ENCODE results near the gene POM121L2.
"Not testable (repeated sequence)": the region's sequence is repeated elsewhere in the genome, so short reads cannot be mapped to it uniquely, and the experiment has no call there.

The POM121L2 gene

DNA sequence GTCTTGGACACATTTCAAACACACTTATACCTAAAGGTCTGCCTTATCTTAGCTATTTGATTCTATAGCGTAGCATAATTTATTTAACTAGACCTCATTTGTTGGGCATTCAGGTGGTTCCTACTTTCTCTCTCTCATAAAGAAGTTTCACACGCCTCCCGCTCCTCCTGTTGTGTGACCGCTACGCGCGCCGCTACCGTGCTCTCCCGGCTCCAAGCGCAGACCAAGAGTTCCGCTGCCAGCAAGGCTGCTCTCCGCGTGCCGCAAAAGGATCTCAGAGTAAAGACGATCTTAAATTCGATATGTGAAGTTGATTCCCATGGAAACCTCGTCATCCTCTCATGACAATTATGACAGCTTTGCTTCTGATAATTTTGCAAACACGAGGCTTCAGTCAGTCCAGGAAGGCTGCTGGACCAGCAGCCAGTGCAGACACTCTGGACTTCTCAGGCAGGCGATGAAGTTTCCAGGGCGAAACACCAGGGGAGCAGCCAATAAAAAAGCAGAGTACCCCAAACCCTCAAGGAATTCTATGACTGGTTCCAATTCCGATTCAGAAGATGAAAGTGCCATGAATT is 44.1 kb downstream of the POM121L2 start:
- no peak overlapping the region for H4K91ac ChIP-seq (ENCODE audit: low read depth, low read length, poor library complexity)
- H3K79me1 ChIP-seq (ENCODE audit: low read depth, low read length) = no peaks in the 10 kb centered on the region
- H2AK5ac ChIP-seq (ENCODE audit: low read depth, low read length) = no peak overlapping the region
- peak overlapping the region; percentile 17 for H2BK15ac ChIP-seq (ENCODE audit: low read length)
- peak overlapping the region in 1 of 2 donors; percentile 2 for H3K4me3 ChIP-seq (ENCODE audit: low read length in 2 of 2)
- H2BK5ac ChIP-seq (ENCODE audit: low read length) = no peak overlapping the region
- H2BK12ac ChIP-seq (ENCODE audit: low read length) = no peak overlapping the region
- H3K27me3 ChIP-seq (ENCODE audit: control insufficient read depth in 3 of 3, insufficient read depth in 3 of 3, low read depth in 1 of 3, low read length in 3 of 3) = peaks cover 0 to 11% (median 0%) of the 10 kb centered on the region in 3 experiments
- H3K9me3 ChIP-seq (replicated peaks in 1 of 2; ENCODE audit: control insufficient read depth in 2 of 2, insufficient read depth in 1 of 2, low read depth in 1 of 2, low read length in 2 of 2) = no peaks in the 10 kb centered on the region
- no peak overlapping the region for H3K14ac ChIP-seq (ENCODE audit: low read length)
- H3K18ac ChIP-seq (ENCODE audit: low read length) = no peak overlapping the region
- WGBS, 2 donors (ENCODE audit: extremely low coverage in 2 of 2, insufficient read length in 2 of 2, insufficient replicate concordance in 1 of 2) = no CpG with 5 or more reads among the region's 22 CpGs
- H3K9ac ChIP-seq (ENCODE audit: low read depth, low read length, poor library complexity) = no peak overlapping the region
- H3K27ac ChIP-seq (replicated peaks; ENCODE audit: low read length) = no peak overlapping the region
- H3K23ac ChIP-seq (ENCODE audit: low read depth, low read length, poor library complexity) = no peak overlapping the region
- no peak overlapping the region for H3K4ac ChIP-seq (ENCODE audit: low read length)
- no peak overlapping the region for H2BK120ac ChIP-seq (ENCODE audit: low read depth, low read length)
- no peak overlapping the region for H4K8ac ChIP-seq (ENCODE audit: low read depth, low read length)
- peak overlapping the region; percentile 40 for H2AFZ ChIP-seq (ENCODE audit: low read length)
- peak overlapping the region; percentile 31 for H3K4me2 ChIP-seq (ENCODE audit: insufficient read depth, low read length, poor library complexity, severe bottlenecking)
- no peaks in the 10 kb centered on the region for H3K36me3 ChIP-seq (replicated peaks in 1 of 2; ENCODE audit: control insufficient read depth in 2 of 2, insufficient read depth in 2 of 2, low read length in 2 of 2)
- DNase-seq (ENCODE audit: low spot score) = no peak
- peaks cover 0 to 4% of the 10 kb centered on the region in 2 donors for H3K4me1 ChIP-seq (ENCODE audit: control insufficient read depth in 2 of 2, insufficient read depth in 1 of 2, low read depth in 1 of 2, low read length in 2 of 2)

DNA sequence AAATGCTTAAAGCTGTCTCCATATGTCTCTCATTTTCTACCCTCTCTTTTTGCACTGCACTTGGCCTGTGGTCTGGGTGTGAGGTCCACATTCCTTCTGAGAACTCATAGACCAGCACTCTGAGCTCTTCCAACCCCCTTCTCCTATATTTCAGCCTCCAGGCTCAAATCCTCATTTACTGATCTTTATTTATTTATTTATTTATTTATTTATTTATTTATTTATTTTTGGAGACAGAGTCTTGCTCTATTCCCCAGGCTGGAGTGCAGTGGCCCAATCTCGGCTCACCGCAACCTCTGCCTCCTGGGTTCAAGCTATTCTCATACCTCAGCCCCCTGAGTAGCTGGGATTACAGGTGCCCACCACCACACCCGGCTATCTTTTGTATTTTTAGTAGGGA is 45.1 kb downstream of the POM121L2 start:
- H3K27me3 ChIP-seq (ENCODE audit: control insufficient read depth in 3 of 3, insufficient read depth in 3 of 3, low read depth in 1 of 3, low read length in 3 of 3) = peaks cover 0 to 11% (median 0%) of the 10 kb centered on the region in 3 experiments
- WGBS, 2 donors (ENCODE audit: extremely low coverage in 2 of 2, insufficient read length in 2 of 2, insufficient replicate concordance in 1 of 2) = no CpG with 5 or more reads among the region's 3 CpGs
- not testable (repeated sequence) for H3K36me3 ChIP-seq (replicated peaks in 1 of 2; ENCODE audit: control insufficient read depth in 2 of 2, insufficient read depth in 2 of 2, low read length in 2 of 2)

DNA sequence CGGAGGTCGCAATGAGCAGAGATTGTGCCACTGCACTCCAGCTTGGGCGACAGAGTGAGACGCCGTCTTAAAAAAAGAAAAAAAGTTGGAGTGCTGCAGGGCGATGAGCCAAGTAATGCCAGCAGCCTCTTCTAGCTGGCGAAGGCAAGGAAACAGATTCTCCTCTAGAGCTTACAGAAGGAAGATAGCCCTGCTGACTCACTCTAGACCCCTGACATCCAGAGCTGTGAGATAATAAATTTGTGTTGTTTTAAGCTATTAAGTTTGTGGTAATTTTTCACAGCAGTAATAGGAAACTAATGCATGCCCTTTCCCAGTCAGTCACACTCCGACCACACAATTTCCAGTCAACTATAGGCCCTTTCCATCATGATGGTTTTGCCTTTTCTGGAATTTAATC is 48.2 kb downstream of the POM121L2 start:
- Histone ChIP-seq H3K79me1 (ENCODE audit: low read depth, low read length) (no peaks in the 10 kb centered on the region), H2BK5ac (ENCODE audit: low read length) (no peak overlapping the region), H3K27ac (replicated peaks; ENCODE audit: low read length) (no peak overlapping the region), H3K14ac (ENCODE audit: low read length) (no peak overlapping the region), H4K8ac (ENCODE audit: low read depth, low read length) (no peak overlapping the region), H3K36me3 (replicated peaks in 1 of 2; ENCODE audit: control insufficient read depth in 2 of 2, insufficient read depth in 2 of 2, low read length in 2 of 2) (no peaks in the 10 kb centered on the region), H2AFZ (ENCODE audit: low read length) (no peak overlapping the region), H3K27me3 (ENCODE audit: control insufficient read depth in 3 of 3, insufficient read depth in 3 of 3, low read depth in 1 of 3, low read length in 3 of 3) (peaks cover 0 to 17% (median 3%) of the 10 kb centered on the region in 3 experiments), H3K4me3 (ENCODE audit: low read length in 2 of 2) (no peak overlapping the region), H3K9ac (ENCODE audit: low read depth, low read length, poor library complexity) (no peak overlapping the region), H3K18ac (ENCODE audit: low read length) (no peak overlapping the region), H3K4me2 (ENCODE audit: insufficient read depth, low read length, poor library complexity, severe bottlenecking) (no peak overlapping the region), H3K4ac (ENCODE audit: low read length) (no peak overlapping the region), H3K23ac (ENCODE audit: low read depth, low read length, poor library complexity) (no peak overlapping the region), H4K91ac (ENCODE audit: low read depth, low read length, poor library complexity) (no peak overlapping the region), H3K9me3 (replicated peaks in 1 of 2; ENCODE audit: control insufficient read depth in 2 of 2, insufficient read depth in 1 of 2, low read depth in 1 of 2, low read length in 2 of 2) (no peaks in the 10 kb centered on the region), H2BK12ac (ENCODE audit: low read length) (no peak overlapping the region), H3K4me1 (ENCODE audit: control insufficient read depth in 2 of 2, insufficient read depth in 1 of 2, low read depth in 1 of 2, low read length in 2 of 2) (peaks cover 0 to 4% of the 10 kb centered on the region in 2 donors), H2BK120ac (ENCODE audit: low read depth, low read length) (no peak overlapping the region), H2AK5ac (ENCODE audit: low read depth, low read length) (no peak overlapping the region), H2BK15ac (ENCODE audit: low read length) (no peak overlapping the region)
- no peak for DNase-seq (ENCODE audit: low spot score)
- WGBS, 2 donors (ENCODE audit: extremely low coverage in 2 of 2, insufficient read length in 2 of 2, insufficient replicate concordance in 1 of 2) = no CpG with 5 or more reads among the region's 8 CpGs

More for the DNA sequence above, 45.1 kb downstream of the POM121L2 start:
- H3K4me1 ChIP-seq (ENCODE audit: control insufficient read depth in 2 of 2, insufficient read depth in 1 of 2, low read depth in 1 of 2, low read length in 2 of 2); H3K4me3 ChIP-seq (ENCODE audit: low read length in 2 of 2); H4K91ac ChIP-seq (ENCODE audit: low read depth, low read length, poor library complexity); H3K4ac ChIP-seq (ENCODE audit: low read length); H3K27ac ChIP-seq (replicated peaks; ENCODE audit: low read length); H3K9me3 ChIP-seq (replicated peaks in 1 of 2; ENCODE audit: control insufficient read depth in 2 of 2, insufficient read depth in 1 of 2, low read depth in 1 of 2, low read length in 2 of 2); H2BK12ac ChIP-seq (ENCODE audit: low read length); H2AK5ac ChIP-seq (ENCODE audit: low read depth, low read length); H3K9ac ChIP-seq (ENCODE audit: low read depth, low read length, poor library complexity); H4K8ac ChIP-seq (ENCODE audit: low read depth, low read length); H2BK5ac ChIP-seq (ENCODE audit: low read length); H3K14ac ChIP-seq (ENCODE audit: low read length); H3K79me1 ChIP-seq (ENCODE audit: low read depth, low read length); H2AFZ ChIP-seq (ENCODE audit: low read length); DNase-seq (ENCODE audit: low spot score); H3K4me2 ChIP-seq (ENCODE audit: insufficient read depth, low read length, poor library complexity, severe bottlenecking); H2BK120ac ChIP-seq (ENCODE audit: low read depth, low read length); H2BK15ac ChIP-seq (ENCODE audit: low read length); H3K23ac ChIP-seq (ENCODE audit: low read depth, low read length, poor library complexity); H3K18ac ChIP-seq (ENCODE audit: low read length): not testable (repeated sequence)

DNA sequence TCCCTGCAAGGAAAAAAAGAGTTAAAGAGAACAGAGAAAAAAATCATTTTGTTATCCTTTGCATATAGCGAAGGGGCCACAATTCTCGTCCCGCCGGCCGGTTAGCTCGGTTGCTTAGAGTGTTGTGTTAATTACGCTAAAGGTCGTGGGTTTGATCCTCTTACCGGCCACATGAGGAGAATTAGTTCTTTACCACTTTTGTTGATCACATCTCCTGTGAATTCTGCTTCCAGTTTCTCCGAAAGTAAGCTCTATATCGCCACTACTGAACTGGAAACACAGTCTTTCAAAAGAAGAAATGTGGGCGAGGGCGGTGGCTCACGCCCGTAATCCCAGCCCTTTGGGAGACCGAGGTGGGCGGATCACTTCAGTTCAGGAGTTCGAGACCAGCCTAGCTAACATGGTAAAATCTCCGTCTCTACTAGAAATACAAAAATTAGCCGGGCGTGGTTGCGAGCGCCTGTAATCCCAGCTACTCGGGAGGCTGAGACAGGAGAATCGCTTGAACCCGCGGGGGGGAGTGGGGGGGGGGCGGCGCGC is 51.2 kb downstream of the POM121L2 start:
- no peak overlapping the region for H2AFZ ChIP-seq (ENCODE audit: low read length)
- H3K23ac ChIP-seq (ENCODE audit: low read depth, low read length, poor library complexity) = no peak overlapping the region
- peak overlapping the region; percentile 48 for H3K4me2 ChIP-seq (ENCODE audit: insufficient read depth, low read length, poor library complexity, severe bottlenecking)
- H2BK5ac ChIP-seq (ENCODE audit: low read length) = no peak overlapping the region
- no peaks in the 10 kb centered on the region for H3K4me1 ChIP-seq (ENCODE audit: control insufficient read depth in 2 of 2, insufficient read depth in 1 of 2, low read depth in 1 of 2, low read length in 2 of 2)
- H3K9ac ChIP-seq (ENCODE audit: low read depth, low read length, poor library complexity) = no peak overlapping the region
- H3K4ac ChIP-seq (ENCODE audit: low read length) = no peak overlapping the region
- H3K4me3 ChIP-seq (ENCODE audit: low read length in 2 of 2) = peak overlapping the region in 1 of 2 donors; percentile 76
- no peaks in the 10 kb centered on the region for H3K79me1 ChIP-seq (ENCODE audit: low read depth, low read length)
- no peak overlapping the region for H4K8ac ChIP-seq (ENCODE audit: low read depth, low read length)
- DNase-seq (ENCODE audit: low spot score) = no peak
- no peak overlapping the region for H2AK5ac ChIP-seq (ENCODE audit: low read depth, low read length)
- no peak overlapping the region for H2BK12ac ChIP-seq (ENCODE audit: low read length)
- no peaks in the 10 kb centered on the region for H3K9me3 ChIP-seq (replicated peaks in 1 of 2; ENCODE audit: control insufficient read depth in 2 of 2, insufficient read depth in 1 of 2, low read depth in 1 of 2, low read length in 2 of 2)
- no peak overlapping the region for H4K91ac ChIP-seq (ENCODE audit: low read depth, low read length, poor library complexity)
- WGBS, 2 donors (ENCODE audit: extremely low coverage in 2 of 2, insufficient read length in 2 of 2, insufficient replicate concordance in 1 of 2) = no CpG with 5 or more reads among the region's 30 CpGs
- no peak overlapping the region for H2BK120ac ChIP-seq (ENCODE audit: low read depth, low read length)
- peaks cover 0 to 12% (median 3%) of the 10 kb centered on the region in 3 experiments for H3K27me3 ChIP-seq (ENCODE audit: control insufficient read depth in 3 of 3, insufficient read depth in 3 of 3, low read depth in 1 of 3, low read length in 3 of 3)
- no peak overlapping the region for H3K18ac ChIP-seq (ENCODE audit: low read length)
- no peak overlapping the region for H2BK15ac ChIP-seq (ENCODE audit: low read length)
- no peak overlapping the region for H3K14ac ChIP-seq (ENCODE audit: low read length)
- no peaks in the 10 kb centered on the region for H3K36me3 ChIP-seq (replicated peaks in 1 of 2; ENCODE audit: control insufficient read depth in 2 of 2, insufficient read depth in 2 of 2, low read length in 2 of 2)
- no peak overlapping the region for H3K27ac ChIP-seq (replicated peaks; ENCODE audit: low read length)

Measured in neuronal stem cell (in vitro differentiated cells).